HG03097 (cell line): ENCODE data around the gene ANKH.

ENCODE experiments used
- ATAC-seq: cut with Tn5 transposase; IDR thresholded peaks from one replicate; pipeline ENCODE4 v1.9.1; 2021; ENCODE audit not compliant: unreplicated experiment, low FRiP score

The ANKH gene

GRCh38 chr5:14672484-14673394 is 198.8 kb downstream of the ANKH start:
- ATAC-seq = no peak

GRCh38 chr5:14672082-14672481 is 199.5 kb downstream of the ANKH start:
- no peak for ATAC-seq

DNA sequence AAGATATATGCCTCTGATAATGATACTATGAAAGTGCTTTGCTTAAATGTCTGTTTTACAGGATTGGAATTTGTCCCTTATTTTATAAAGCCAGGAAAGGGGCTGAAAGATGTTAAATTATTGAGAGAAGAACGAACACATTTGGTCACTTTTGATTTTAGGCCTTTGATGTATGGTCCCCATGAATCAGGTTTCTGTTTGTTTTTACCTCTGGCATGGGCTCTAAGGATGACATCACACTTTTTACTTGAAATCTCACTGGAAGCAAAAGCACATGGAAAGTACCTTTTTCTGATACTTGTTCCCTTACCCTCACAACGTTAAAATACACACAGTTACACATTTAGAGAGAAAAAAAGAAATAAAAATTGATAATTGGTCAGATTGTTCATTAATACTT is 200.2 kb downstream of the ANKH start:
- ATAC-seq = no peak

GRCh38 chr5:14669975-14670374 is 201.6 kb downstream of the ANKH start:
- no peak for ATAC-seq

- no peak for ATAC-seq
Measured at GRCh38 chr5:14669415-14669814, 202.2 kb downstream of the ANKH start.

DNA sequence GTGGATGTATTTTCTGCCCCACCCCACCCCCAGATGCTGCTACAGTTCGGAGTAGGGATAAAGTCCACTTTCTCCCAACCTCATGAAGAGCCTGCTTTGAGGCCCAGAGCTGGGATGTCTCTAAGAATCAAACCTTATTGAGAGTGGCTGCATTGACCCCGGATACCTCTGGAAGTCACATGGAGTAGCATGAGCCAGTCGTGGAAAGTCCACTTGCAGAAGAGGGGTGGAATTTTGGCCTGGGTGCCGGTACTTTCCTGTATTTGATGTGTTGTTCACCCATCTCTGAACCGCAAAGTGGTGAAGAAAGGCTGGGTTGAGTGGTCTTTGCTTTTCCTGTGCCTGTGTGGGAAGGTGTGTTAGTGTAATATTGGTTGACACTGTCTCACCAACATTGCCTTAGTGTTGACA is 203.4 kb downstream of the ANKH start:
- no peak for ATAC-seq

- no peak for ATAC-seq
Measured at GRCh38 chr5:14667770-14668169, 203.8 kb downstream of the ANKH start.

DNA sequence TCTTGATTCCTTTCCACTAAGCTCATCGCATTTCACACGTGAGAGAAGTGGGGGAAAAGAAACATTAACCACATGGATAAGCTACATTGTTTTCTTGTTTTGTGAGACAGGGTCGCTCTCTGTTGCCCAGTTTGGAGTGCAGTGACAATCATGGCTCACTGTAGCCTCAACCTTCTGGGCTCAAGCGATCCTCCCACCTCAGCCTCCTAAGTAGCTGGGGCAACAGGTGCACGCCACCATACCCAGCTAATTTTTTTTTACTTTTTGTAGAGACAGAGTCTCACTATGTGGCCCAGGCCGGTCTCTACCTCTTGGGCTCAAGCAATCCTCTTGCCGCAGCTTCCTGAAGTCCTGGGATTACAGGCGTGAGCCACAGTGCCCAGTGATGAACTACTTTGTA is 204.3 kb downstream of the ANKH start:
- ATAC-seq = no peak

DNA sequence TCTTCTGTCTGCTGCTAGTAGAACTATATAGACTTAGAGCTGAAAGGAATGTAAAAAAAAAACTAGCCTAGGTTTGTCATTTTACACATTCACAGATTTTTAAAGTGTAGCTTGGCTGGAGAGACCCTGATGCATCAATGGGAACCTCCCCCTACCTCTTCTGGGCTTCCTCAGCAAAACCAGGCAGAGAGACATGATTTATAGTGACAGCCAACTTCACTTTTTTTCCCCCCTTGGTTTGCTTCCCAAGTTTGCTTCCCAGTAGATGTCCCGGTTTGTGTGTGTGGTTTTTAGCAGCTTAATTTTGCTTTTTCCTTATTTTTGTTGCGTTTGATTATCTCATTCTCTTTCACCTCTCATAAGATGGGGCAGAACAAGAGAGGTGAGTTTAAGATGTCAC is 205.2 kb downstream of the ANKH start:
- ATAC-seq = no peak

- ATAC-seq = peak; percentile 30
Measured at GRCh38 chr5:14665949-14666348, 205.6 kb downstream of the ANKH start.

DNA sequence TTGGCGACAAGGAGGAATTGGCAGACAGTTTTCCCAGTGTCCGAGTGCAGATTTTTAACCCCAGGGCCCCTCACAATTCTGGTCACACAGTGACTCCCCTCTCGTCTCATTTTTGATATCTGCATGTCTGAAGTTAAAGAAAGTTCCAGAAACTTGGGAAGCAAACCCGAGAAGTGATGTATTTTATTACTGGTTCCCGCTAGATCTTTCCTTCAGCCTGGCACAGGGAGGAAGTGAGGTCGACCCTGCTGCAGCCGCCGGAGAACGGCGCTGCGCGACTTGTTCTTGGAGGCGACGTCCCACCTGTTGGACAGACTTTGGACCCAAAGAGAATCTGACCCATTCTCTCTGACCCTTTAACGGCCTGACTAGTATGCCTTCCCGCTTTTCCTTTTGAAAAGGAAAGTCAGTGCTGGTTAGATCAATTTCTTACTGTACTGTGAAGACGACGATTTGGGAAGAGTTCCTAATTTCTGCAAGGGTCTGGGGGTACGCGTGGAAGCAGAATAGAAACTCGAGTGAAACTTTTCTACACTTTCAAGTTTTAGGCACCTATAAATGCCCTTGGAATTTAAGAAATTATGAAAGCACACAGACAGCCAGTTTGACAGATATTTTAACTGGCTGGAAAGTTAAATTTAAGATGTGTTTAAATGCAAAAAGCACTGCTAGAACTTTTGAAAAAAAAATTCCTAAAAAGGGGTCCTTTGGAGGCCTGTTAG is 206.3 kb downstream of the ANKH start:
- ATAC-seq = no peak

DNA sequence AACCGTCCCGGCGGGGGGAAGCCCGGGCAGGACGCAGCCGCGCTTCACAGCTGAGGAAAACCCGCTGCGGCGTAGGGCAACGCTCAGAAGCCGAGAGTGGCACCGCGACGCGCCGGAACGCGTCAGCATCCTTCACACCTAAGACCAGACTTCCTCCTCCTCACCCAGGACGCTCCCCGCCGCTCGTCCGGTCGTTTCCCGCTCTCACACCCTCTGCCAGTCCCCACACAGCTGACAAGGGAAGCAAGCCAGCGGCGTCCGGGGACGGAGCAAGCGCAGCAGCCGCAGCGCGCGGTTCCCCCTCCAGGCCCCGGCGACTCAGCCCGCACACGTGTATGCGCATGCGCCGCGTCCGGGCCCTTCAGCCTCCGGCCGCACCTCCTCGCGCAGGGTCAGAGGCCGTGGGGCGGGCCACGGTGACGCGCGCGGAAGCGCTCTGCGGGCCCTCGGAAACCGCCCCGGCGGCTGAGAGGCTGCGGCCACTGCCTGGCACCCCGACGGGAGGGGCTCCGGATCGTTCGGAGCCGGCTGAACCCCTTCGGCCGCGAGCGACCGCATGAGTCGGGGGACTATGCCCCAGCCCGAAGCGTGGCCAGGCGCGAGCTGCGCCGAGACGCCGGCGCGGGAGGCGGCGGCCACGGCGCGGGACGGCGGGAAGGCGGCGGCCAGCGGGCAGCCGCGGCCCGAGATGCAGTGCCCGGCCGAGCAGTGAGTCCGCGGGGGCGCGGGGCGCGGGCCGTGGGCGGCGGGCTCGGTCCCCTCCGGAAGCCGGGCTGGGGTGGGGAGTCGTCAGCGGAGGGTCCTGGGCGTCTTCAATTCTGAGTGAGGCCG is 207.1 kb downstream of the ANKH start, which contains the start of gene OTULIN:
Gene OTULIN, plus strand, starts transcription at position 449 of the 831 bp plus-strand sequence. Its CDS starts 108 bp downstream, at position 557.
- peak; percentile 64 for ATAC-seq

DNA sequence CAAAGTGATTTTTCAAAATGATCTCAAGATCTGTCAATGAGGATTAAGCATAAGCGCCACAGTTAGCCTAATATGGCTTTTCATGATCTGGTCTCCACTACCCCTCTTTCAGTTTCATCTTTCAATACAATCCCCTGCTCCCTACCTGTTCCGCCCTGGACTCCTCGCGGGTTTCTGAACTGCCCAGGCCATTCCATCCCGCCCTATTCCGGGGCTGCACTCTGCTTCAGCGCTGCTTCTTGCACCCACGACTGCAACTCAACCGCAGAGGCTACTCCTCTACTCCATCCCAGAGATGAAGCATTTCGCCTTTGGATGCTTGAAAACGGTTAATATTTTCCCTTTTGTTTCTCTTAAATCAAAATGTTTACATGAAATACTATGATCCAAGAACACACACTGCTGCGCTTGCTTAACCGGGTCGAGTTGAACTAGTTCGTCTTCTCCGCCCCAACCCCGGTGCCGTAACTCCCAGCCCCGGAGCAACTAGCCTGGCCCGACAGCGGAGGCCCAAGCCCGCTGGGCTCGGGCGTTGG is 207.8 kb downstream of the ANKH start:
- peak; percentile 27 for ATAC-seq

DNA sequence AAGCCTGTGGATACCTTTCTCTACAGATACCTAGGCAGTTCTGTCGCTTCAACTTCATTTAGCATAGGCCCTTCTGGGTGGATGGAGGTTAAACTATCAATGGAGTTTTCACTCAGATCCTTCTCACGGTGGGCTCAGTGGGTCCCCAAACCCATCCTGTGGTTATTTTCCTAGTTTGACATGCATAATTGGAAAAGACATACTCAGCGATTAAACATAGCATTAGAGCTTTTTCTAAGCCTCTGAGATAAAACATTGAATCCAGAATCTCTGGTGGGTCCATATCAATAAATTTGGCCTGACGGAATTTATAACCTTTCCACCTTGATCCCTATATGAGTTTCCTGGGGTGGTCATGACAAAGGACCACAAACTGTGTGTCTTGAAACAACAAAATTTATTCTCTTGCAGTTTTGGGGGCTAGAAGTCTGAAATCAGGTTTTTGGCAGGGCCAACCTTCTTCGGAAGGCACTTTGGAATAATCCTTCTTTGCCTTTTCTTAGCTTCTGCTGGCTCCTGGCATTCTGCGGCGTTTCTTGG is 208.8 kb downstream of the ANKH start:
- ATAC-seq = no peak

DNA sequence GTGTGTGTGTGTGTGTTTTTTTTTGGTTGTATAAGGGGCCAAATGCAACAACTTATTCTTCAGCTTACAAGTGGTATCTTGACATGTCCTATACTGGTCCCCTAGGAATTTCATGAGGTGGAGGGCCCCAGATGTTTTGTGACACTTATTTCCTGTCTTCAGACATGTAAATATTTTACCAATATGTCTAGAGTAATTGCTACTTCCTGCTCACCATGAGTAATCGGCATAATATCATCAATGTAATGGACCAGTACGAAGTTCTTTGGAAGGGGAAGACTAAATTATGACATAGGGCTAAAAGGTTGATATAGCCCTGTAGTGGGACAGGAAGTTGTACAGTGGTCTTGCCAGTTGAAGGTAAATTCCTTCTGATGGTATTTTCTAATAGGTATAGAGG is 210.7 kb downstream of the ANKH start:
- no peak for ATAC-seq

GRCh38 chr5:14659821-14660607 is 211.6 kb downstream of the ANKH start:
- ATAC-seq = no peak

GRCh38 chr5:14656898-14657297 is 214.7 kb downstream of the ANKH start:
- no peak for ATAC-seq

DNA sequence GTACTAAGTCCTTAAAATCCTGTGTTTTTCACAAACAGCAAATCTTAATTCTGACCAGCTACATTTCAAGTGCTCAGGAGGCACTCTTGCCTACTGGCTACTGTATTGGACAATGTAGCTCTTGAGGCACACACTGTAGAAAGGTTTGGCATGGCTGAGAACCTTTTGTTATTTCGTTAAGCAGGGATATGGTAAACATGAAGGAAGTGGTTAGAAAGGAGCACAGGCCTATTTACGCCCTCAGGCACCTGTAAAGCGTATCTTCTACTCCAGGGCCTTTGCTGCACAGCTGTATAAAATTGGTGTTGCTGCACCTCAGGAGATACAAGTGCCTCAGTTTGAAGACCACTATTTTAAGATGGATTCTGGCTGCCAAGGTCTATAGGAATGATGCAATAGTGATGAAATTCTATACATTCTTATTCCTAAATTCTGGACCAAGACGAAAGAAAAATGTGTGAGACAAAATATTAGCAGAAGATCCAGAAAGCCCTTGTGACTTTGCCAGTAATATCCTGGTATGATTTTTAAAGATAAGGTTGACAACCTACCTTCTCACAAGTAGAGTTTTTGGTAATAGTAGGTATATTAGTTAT is 216.3 kb downstream of the ANKH start:
- ATAC-seq = no peak
